H9 (cell line): ENCODE measurements around the gene CASP5. TPM values are rescaled to one million over a fixed set of nuclear protein-coding genes. Genes with fewer than 3 reads are reported as not detected.

Experiments
- DNase-seq: peaks from one replicate; pipeline ENCODE4 v3.0.0-alpha.2; 2017
- H2AFZ ChIP-seq: one replicate; pipeline ENCODE4 v1.6.1; 2013; ENCODE audit warnings: mild to moderate bottlenecking, low read length, control low read depth, moderate library complexity
- H2AK5ac ChIP-seq: 2 replicates; pipeline ENCODE4 v1.6.1; 2013; ENCODE audit warnings: low read length, control low read depth, mixed read lengths; ENCODE audit not compliant: insufficient read length
- H2BK120ac ChIP-seq: one replicate; pipeline ENCODE4 v1.6.1; 2013; ENCODE audit warnings: low read depth, mild to moderate bottlenecking, low read length, control low read depth, inconsistent platforms; ENCODE audit not compliant: poor library complexity, severe bottlenecking
- H2BK12ac ChIP-seq: 2 replicates; pipeline ENCODE4 v1.6.1; 2013; ENCODE audit warnings: low read length, control low read depth, mixed read lengths, low read depth; ENCODE audit not compliant: insufficient read length
- H2BK15ac ChIP-seq: 2 replicates; pipeline ENCODE4 v1.6.1; 2013; ENCODE audit warnings: low read depth, low read length, control low read depth
- H2BK20ac ChIP-seq: one replicate; pipeline ENCODE4 v1.6.1; 2013; ENCODE audit warnings: low read depth, mild to moderate bottlenecking, low read length, control low read depth, inconsistent platforms; ENCODE audit not compliant: poor library complexity, severe bottlenecking
- H2BK5ac ChIP-seq: 2 replicates; pipeline ENCODE4 v1.6.1; 2013; ENCODE audit warnings: low read length, control low read depth, mixed read lengths; ENCODE audit not compliant: insufficient read length
- H3K14ac ChIP-seq: 2 replicates; pipeline ENCODE4 v1.6.1; 2013; ENCODE audit warnings: low read length, control low read depth; ENCODE audit not compliant: insufficient read depth
- H3K18ac ChIP-seq: 2 replicates; pipeline ENCODE4 v1.6.1; 2013; ENCODE audit warnings: low read depth, mild to moderate bottlenecking, mixed read lengths, low read length, control low read depth; ENCODE audit not compliant: insufficient read length
- H3K23ac ChIP-seq: 2 replicates; pipeline ENCODE4 v1.6.1; 2013; ENCODE audit warnings: low read length, control low read depth, mixed read lengths, low read depth; ENCODE audit not compliant: insufficient read length
- H3K23me2 ChIP-seq: 2 replicates; pipeline ENCODE4 v1.6.1; 2013; ENCODE audit warnings: low read depth, mild to moderate bottlenecking, mixed read lengths, low read length, control low read depth; ENCODE audit not compliant: insufficient read length, poor library complexity, severe bottlenecking
- H3K27ac ChIP-seq: 2 replicates; pipeline ENCODE4 v1.5.1; 2013; ENCODE audit warnings: low read length, control low read depth, mixed read lengths, low read depth; ENCODE audit not compliant: insufficient read length
- H3K27me3 ChIP-seq: 2 replicates; pipeline ENCODE4 v1.6.1; 2013; ENCODE audit warnings: low read length, control low read depth, inconsistent platforms; ENCODE audit not compliant: insufficient read depth
- H3K4ac ChIP-seq: 2 replicates; pipeline ENCODE4 v1.6.1; 2013; ENCODE audit warnings: low read depth, mild to moderate bottlenecking, control low read depth, inconsistent platforms, low read length, moderate library complexity
- H3K4me1 ChIP-seq: 2 replicates; pipeline ENCODE4 v1.6.1; 2013; ENCODE audit warnings: low read length, control low read depth, inconsistent platforms; ENCODE audit not compliant: insufficient read depth
- H3K4me2 ChIP-seq: 2 replicates; pipeline ENCODE4 v1.6.1; 2013; ENCODE audit warnings: low read length, control low read depth, mixed read lengths; ENCODE audit not compliant: insufficient read length, insufficient read depth
- H3K56ac ChIP-seq: 2 replicates; pipeline ENCODE4 v1.6.1; 2013; ENCODE audit warnings: low read depth, mild to moderate bottlenecking, mixed read lengths, low read length, control low read depth; ENCODE audit not compliant: insufficient read length
- H3K79me1 ChIP-seq: 2 replicates; pipeline ENCODE4 v1.6.1; 2013; ENCODE audit warnings: low read depth, mild to moderate bottlenecking, moderate library complexity, low read length, control low read depth, inconsistent platforms; ENCODE audit not compliant: insufficient read depth, poor library complexity, severe bottlenecking
- H3K79me2 ChIP-seq: 2 replicates; pipeline ENCODE4 v1.6.1; 2013; ENCODE audit warnings: low read length, control low read depth, inconsistent platforms; ENCODE audit not compliant: insufficient read depth
- H3K9ac ChIP-seq: 2 replicates; pipeline ENCODE4 v1.6.1; 2013; ENCODE audit warnings: low read length, control low read depth, mixed read lengths; ENCODE audit not compliant: insufficient read length; ENCODE audit errors: extremely low read depth
- H3K9me3 ChIP-seq: one replicate; pipeline ENCODE4 v1.6.1; 2013; ENCODE audit warnings: low read depth, low read length, inconsistent platforms; ENCODE audit not compliant: control insufficient read depth
- H3T11ph ChIP-seq: one replicate; pipeline ENCODE4 v1.6.1; 2013; ENCODE audit warnings: mild to moderate bottlenecking, low read length, control low read depth, inconsistent platforms
- H4K20me1 ChIP-seq: one replicate; pipeline ENCODE4 v1.6.1; 2013; ENCODE audit not compliant: control insufficient read depth, insufficient read length, insufficient read depth
- H4K5ac ChIP-seq: 2 replicates; pipeline ENCODE4 v1.6.1; 2013; ENCODE audit warnings: low read depth, mild to moderate bottlenecking, mixed read lengths, low read length, control low read depth; ENCODE audit not compliant: insufficient read length
- H4K8ac ChIP-seq: replicated peaks from 2 replicates; pipeline ENCODE4 v1.6.1; 2013; ENCODE audit warnings: low read length, control low read depth, mixed read lengths, low read depth; ENCODE audit not compliant: insufficient read length
- H4K91ac ChIP-seq: 2 replicates; pipeline ENCODE4 v1.6.1; 2013; ENCODE audit warnings: low read depth, mild to moderate bottlenecking, moderate library complexity, mixed read lengths, low read length, control low read depth; ENCODE audit not compliant: insufficient read length
- H3K27ac Mint-ChIP-seq, 3 experiments: 2 replicates in 2 of 3; 3 replicates in 1 of 3; pipeline ENCODE4 v1.8.0; 2020 to 2021; ENCODE audit warnings: mixed read lengths in 3 of 3, mild to moderate bottlenecking in 1 of 3, moderate library complexity in 1 of 3
- H3K27me3 Mint-ChIP-seq: 2 replicates; pipeline ENCODE4 v1.8.0; 2021; ENCODE audit warnings: low read depth, mild to moderate bottlenecking, moderate library complexity, mixed read lengths
- H3K36me3 Mint-ChIP-seq, 3 experiments: 2 replicates in 2 of 3; 3 replicates in 1 of 3; pipeline ENCODE4 v1.8.0; 2020 to 2021; ENCODE audit warnings: low read depth in 3 of 3, mixed read lengths in 3 of 3; ENCODE audit not compliant: insufficient read depth in 1 of 3
- H3K4me1 Mint-ChIP-seq, 2 experiments: 2 replicates each; pipeline ENCODE4 v1.8.0; 2020; ENCODE audit warnings: mixed read lengths in 2 of 2
- H3K4me3 Mint-ChIP-seq, 2 experiments: 2 replicates in 1 of 2; 3 replicates in 1 of 2; pipeline ENCODE4 v1.8.0; 2020 to 2021; ENCODE audit warnings: mild to moderate bottlenecking in 2 of 2, mixed read lengths in 2 of 2, moderate library complexity in 1 of 2
- H3K9me3 Mint-ChIP-seq, 2 experiments: 2 replicates in 1 of 2; 3 replicates in 1 of 2; pipeline ENCODE4 v1.8.0; 2020; ENCODE audit warnings: mild to moderate bottlenecking in 2 of 2, mixed read lengths in 2 of 2, moderate library complexity in 1 of 2
- WGBS: extraction: QIAGEN DNeasy Blood & Tissue Kit; methylation state at CpG from one replicate; pipeline ENCODE4 v1.1.7; 2013; ENCODE audit warnings: missing lambda C conversion rate, low lambda C conversion rate, mixed read lengths; ENCODE audit not compliant: insufficient read length; ENCODE audit errors: extremely low coverage; 5-methylcytosine and 5-hydroxymethylcytosine counted together
- total RNA-seq: library from RNA; stranded (reverse); gene quantifications from 2 replicates; pipeline ENCODE4 v1.2.1, GENCODE V29; 2021
- TF ChIP-seq, protein P1 (sequence below): fragments of 200-600 bp; sonication (generic); conservative IDR thresholded peaks from 3 replicates; pipeline ENCODE4 v1.8.0; 2021; ENCODE audit warnings: antibody characterized with exemption, mild to moderate bottlenecking

Gene CASP5
- total RNA-seq, 1 experiment from 2014 or later, result not detected

DNA sequence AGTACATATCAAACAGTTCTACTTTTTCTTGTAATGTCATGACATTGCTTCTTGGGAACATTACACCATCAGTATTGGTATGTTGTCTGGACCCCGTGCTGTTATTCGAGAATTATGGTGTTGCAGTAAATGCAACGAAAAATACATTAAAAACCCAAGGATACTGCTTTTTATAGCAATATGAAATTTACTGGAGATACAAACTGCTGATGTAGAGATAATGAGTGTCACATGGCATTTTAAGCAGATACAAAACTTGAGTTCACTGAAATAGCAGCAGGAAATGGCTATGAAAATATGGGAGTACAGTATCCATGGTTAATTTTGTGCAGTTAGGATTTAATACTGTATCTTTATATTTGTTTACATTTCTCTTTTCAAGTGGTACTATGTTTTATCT lies 29.5 kb upstream of the CASP5 start:
- WGBS, result no CpG with 5 or more reads among the region's 3 CpGs
- no peaks in the 10 kb centered on the region for H3K9me3 Mint-ChIP-seq

More for the DNA sequence above, 29.5 kb upstream of the CASP5 start:
- H2BK20ac ChIP-seq, result no peak overlapping the region
- Mint-ChIP-seq H3K4me3 (no peak overlapping the region), H3K36me3 (no peaks in the 10 kb centered on the region), H3K4me1 (no peaks in the 10 kb centered on the region), H3K27ac (no peak overlapping the region), H3K27me3 (no peaks in the 10 kb centered on the region)
- TF ChIP-seq, protein P1, sequence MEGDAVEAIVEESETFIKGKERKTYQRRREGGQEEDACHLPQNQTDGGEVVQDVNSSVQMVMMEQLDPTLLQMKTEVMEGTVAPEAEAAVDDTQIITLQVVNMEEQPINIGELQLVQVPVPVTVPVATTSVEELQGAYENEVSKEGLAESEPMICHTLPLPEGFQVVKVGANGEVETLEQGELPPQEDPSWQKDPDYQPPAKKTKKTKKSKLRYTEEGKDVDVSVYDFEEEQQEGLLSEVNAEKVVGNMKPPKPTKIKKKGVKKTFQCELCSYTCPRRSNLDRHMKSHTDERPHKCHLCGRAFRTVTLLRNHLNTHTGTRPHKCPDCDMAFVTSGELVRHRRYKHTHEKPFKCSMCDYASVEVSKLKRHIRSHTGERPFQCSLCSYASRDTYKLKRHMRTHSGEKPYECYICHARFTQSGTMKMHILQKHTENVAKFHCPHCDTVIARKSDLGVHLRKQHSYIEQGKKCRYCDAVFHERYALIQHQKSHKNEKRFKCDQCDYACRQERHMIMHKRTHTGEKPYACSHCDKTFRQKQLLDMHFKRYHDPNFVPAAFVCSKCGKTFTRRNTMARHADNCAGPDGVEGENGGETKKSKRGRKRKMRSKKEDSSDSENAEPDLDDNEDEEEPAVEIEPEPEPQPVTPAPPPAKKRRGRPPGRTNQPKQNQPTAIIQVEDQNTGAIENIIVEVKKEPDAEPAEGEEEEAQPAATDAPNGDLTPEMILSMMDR, result no peak
- no peak overlapping the region for H3T11ph ChIP-seq
- no peak overlapping the region for H3K9ac ChIP-seq
- H2BK120ac ChIP-seq, result no peak overlapping the region
- H3K27ac ChIP-seq, result no peak overlapping the region
- H3K23ac ChIP-seq, result no peak overlapping the region
- H3K4me2 ChIP-seq, result no peak overlapping the region
- no peaks in the 10 kb centered on the region for H3K9me3 ChIP-seq
- H2AK5ac ChIP-seq, result no peak overlapping the region
- no peak overlapping the region for H2BK12ac ChIP-seq
- H4K91ac ChIP-seq, result no peak overlapping the region
- no peak overlapping the region for H2AFZ ChIP-seq
- no peaks in the 10 kb centered on the region for H4K20me1 ChIP-seq
- no peak overlapping the region for H3K18ac ChIP-seq
- DNase-seq, result no peak
- no peaks in the 10 kb centered on the region for H3K23me2 ChIP-seq
- no peak overlapping the region for H4K8ac ChIP-seq
- H3K27me3 ChIP-seq, result no peaks in the 10 kb centered on the region
- no peak overlapping the region for H3K56ac ChIP-seq
- H3K79me1 ChIP-seq, result no peaks in the 10 kb centered on the region
- H3K4me1 ChIP-seq, result no peaks in the 10 kb centered on the region
- H2BK5ac ChIP-seq, result no peak overlapping the region
- H4K5ac ChIP-seq, result no peak overlapping the region
- H3K14ac ChIP-seq, result no peak overlapping the region
- no peak overlapping the region for H3K4ac ChIP-seq
- no peak overlapping the region for H2BK15ac ChIP-seq
- no peaks in the 10 kb centered on the region for H3K79me2 ChIP-seq
